Smooth muscle cell (in vitro differentiated cells): ENCODE measurements around the gene LEKR1. TPM values are rescaled to one million over a fixed set of nuclear protein-coding genes. Genes with fewer than 3 reads are reported as not detected.

Source experiments
- DNase-seq: peaks from one replicate; lab custom pipeline; 2025; ENCODE audit not compliant: unreplicated experiment; lab: John Stamatoyannopoulos, UW
- H2AFZ ChIP-seq: fragments of 200-600 bp; sonication (generic); 2 replicates; pipeline ENCODE4 v1.6.0; 2016; ENCODE audit warnings: antibody characterized with exemption, low read depth, mild to moderate bottlenecking
- H3F3A ChIP-seq: fragments of 200-600 bp; sonication (generic); 2 replicates; pipeline ENCODE4 v1.6.0; 2017; ENCODE audit warnings: antibody characterized with exemption, low read depth
- H3K27ac ChIP-seq: fragments of 200-600 bp; sonication (generic); 2 replicates; pipeline ENCODE4 v1.5.1; 2016; ENCODE audit warnings: low read depth, mild to moderate bottlenecking
- H3K27me3 ChIP-seq: fragments of 200-600 bp; sonication (generic); 2 replicates; pipeline ENCODE4 v1.6.1; 2016; ENCODE audit warnings: low read depth, mild to moderate bottlenecking
- H3K36me3 ChIP-seq: fragments of 200-600 bp; sonication (generic); 2 replicates; pipeline ENCODE4 v1.5.1; 2016; ENCODE audit warnings: low read depth
- H3K4me1 ChIP-seq: fragments of 200-600 bp; sonication (generic); 2 replicates; pipeline ENCODE4 v1.5.1; 2016; ENCODE audit warnings: low read depth
- H3K4me2 ChIP-seq: fragments of 200-600 bp; sonication (generic); 2 replicates; pipeline ENCODE4 v1.6.0; 2016; ENCODE audit warnings: mild to moderate bottlenecking
- H3K4me3 ChIP-seq: fragments of 200-600 bp; sonication (generic); 2 replicates; pipeline ENCODE4 v1.5.1; 2016; ENCODE audit warnings: mild to moderate bottlenecking
- H3K79me2 ChIP-seq: fragments of 200-600 bp; sonication (generic); 2 replicates; pipeline ENCODE4 v1.6.0; 2016; ENCODE audit warnings: low read depth, mild to moderate bottlenecking
- H3K9ac ChIP-seq: fragments of 200-600 bp; sonication (generic); 2 replicates; pipeline ENCODE4 v1.6.0; 2016; ENCODE audit warnings: low read depth
- H3K9me3 ChIP-seq: fragments of 200-600 bp; sonication (generic); replicated peaks from 2 replicates; pipeline ENCODE4 v1.5.1; 2016; ENCODE audit warnings: low read depth
- H4K20me1 ChIP-seq: fragments of 200-600 bp; sonication (generic); 2 replicates; pipeline ENCODE4 v1.6.0; 2016; ENCODE audit warnings: low read depth
- WGBS: methylation state at CpG from one replicate; pipeline ENCODE4 v1.1.7; 2016; ENCODE audit warnings: low lambda C conversion rate; 5-methylcytosine and 5-hydroxymethylcytosine counted together
- polyA plus RNA-seq: library from polyadenylated mRNA; unstranded; fragments of >200 nt; fragmentation: Nextera tagmentation; extraction: Ambion mirVana; gene quantifications from 2 replicates; pipeline ENCODE4 v1.2.1, GENCODE V29; 2016
- total RNA-seq: library from RNA; depleted of rRNA; stranded (reverse); fragments of >200 nt; gene quantifications from 2 replicates; pipeline ENCODE4 v1.2.3, GENCODE V29; 2014
- TF ChIP-seq, protein P1 (sequence below): fragments of 200-600 bp; sonication (generic); IDR thresholded peaks from 2 replicates; pipeline ENCODE4 v1.5.1; 2017; ENCODE audit warnings: borderline replicate concordance, mild to moderate bottlenecking, antibody characterized with exemption; ENCODE audit not compliant: insufficient read depth, poor library complexity, severe bottlenecking

The LEKR1 gene
- total and polyA plus RNA-seq, 2 experiments from 2014 or later: 1.3 to 2.3 TPM

DNA sequence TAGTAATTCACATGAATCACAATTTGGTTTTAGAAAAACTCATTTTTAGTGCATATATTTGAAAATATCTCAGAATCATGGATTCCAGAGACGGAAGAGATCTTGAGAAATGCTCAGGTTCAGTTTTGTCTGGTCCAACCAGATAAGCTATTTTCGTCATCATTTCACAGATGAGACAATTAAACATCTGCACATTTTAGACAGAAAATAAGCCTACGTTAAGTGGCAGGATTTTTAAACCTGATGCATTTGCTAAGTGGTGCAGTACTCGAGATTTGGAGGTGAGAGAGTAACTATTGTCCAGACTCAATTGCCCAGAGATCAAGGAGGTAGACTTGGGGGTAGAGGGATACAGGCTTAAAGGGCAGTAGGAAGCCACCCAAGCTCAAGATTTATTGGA is 243.3 kb downstream of the LEKR1 start:
- Histone ChIP-seq H2AFZ (no peak overlapping the region), H3K27me3 (no peaks in the 10 kb centered on the region), H3F3A (no peaks in the 10 kb centered on the region), H4K20me1 (no peaks in the 10 kb centered on the region), H3K79me2 (no peaks in the 10 kb centered on the region), H3K4me1 (no peaks in the 10 kb centered on the region), H3K27ac (no peak overlapping the region), H3K4me3 (no peak overlapping the region), H3K9ac (no peak overlapping the region), H3K9me3 (no peaks in the 10 kb centered on the region), H3K36me3 (no peaks in the 10 kb centered on the region), H3K4me2 (no peak overlapping the region)
- WGBS: 91% methylated on average over 4 of the region's 4 CpGs
- no peak for DNase-seq
- TF ChIP-seq, protein P1, sequence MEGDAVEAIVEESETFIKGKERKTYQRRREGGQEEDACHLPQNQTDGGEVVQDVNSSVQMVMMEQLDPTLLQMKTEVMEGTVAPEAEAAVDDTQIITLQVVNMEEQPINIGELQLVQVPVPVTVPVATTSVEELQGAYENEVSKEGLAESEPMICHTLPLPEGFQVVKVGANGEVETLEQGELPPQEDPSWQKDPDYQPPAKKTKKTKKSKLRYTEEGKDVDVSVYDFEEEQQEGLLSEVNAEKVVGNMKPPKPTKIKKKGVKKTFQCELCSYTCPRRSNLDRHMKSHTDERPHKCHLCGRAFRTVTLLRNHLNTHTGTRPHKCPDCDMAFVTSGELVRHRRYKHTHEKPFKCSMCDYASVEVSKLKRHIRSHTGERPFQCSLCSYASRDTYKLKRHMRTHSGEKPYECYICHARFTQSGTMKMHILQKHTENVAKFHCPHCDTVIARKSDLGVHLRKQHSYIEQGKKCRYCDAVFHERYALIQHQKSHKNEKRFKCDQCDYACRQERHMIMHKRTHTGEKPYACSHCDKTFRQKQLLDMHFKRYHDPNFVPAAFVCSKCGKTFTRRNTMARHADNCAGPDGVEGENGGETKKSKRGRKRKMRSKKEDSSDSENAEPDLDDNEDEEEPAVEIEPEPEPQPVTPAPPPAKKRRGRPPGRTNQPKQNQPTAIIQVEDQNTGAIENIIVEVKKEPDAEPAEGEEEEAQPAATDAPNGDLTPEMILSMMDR: no peak

DNA sequence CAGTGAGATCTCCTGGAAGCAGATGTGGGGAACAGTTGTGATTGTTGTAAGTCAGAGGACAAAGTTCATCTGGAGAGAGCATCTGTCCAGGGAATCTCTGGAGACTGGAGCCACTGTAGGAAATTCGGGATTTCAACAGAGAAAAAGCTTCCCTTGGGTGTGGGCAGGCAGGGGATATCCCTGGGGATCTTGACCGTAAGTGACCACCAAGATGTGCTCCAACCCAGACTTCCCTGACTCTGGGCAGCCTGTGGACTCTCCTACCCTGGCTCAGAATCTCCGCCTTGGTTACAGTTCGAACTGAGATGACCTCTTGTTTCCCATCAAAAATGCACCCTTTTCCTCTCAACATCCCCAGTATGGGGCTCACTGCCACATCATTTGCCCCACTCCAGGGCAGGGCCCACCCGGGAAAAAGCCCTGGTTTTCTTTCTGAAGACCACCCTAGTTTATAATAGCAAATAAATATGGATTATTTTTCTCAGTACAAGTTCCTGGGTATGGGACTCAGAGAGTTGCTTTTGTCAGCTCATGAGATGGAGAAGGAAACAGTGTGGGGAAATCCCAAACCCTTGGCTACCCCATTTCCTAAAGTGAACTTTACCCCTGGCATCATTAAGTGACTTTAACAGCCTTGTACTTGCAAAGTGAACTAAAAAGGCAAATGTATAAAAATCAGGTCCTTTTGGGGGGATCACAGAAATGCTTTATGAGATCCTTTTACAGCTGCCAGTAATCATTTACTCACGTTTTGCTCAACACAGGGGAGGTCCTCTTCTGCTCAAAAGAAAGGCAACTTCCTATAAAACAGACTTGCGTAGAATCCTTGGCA is 243.9 kb downstream of the LEKR1 start:
- H3F3A ChIP-seq: no peaks in the 10 kb centered on the region
- H2AFZ ChIP-seq: no peak overlapping the region
- no peaks in the 10 kb centered on the region for H3K9me3 ChIP-seq
- H3K79me2 ChIP-seq: no peaks in the 10 kb centered on the region
- no peaks in the 10 kb centered on the region for H3K36me3 ChIP-seq
- no peak overlapping the region for H3K4me3 ChIP-seq
- 74% methylated on average over 7 of the region's 7 CpGs for WGBS
- H3K27ac ChIP-seq: no peak overlapping the region
- no peak for DNase-seq
- no peaks in the 10 kb centered on the region for H3K4me1 ChIP-seq
- H3K9ac ChIP-seq: no peak overlapping the region
- H3K27me3 ChIP-seq: no peaks in the 10 kb centered on the region
- no peak overlapping the region for H3K4me2 ChIP-seq
- TF ChIP-seq, protein P1: no peak
- no peaks in the 10 kb centered on the region for H4K20me1 ChIP-seq

DNA sequence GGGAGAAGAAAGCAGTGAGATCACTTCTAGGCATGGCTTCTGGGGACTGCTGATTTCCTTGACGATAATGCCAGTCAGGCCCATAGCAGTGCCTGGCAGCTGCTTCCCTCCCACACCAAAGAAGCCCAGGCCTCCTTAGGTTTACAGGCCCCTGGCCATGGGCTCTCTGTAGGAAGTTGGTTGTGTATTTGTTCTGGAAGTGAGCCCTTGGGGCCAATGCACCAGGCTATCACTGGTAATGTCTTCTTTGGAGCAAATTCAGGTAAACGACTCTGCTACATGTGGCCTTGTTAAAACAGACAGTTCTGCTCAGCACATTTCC is 244.5 kb downstream of the LEKR1 start:
- no peak overlapping the region for H3K27ac ChIP-seq
- H3K4me3 ChIP-seq: no peak overlapping the region
- no peak overlapping the region for H3K9ac ChIP-seq
- 53% methylated on average over 2 of the region's 2 CpGs for WGBS
- no peak for DNase-seq
- no peaks in the 10 kb centered on the region for H4K20me1 ChIP-seq
- no peaks in the 10 kb centered on the region for H3K79me2 ChIP-seq
- H3K4me2 ChIP-seq: no peak overlapping the region
- no peaks in the 10 kb centered on the region for H3F3A ChIP-seq
- no peaks in the 10 kb centered on the region for H3K9me3 ChIP-seq
- H3K4me1 ChIP-seq: no peaks in the 10 kb centered on the region
- H3K36me3 ChIP-seq: no peaks in the 10 kb centered on the region
- TF ChIP-seq, protein P1: no peak
- no peaks in the 10 kb centered on the region for H3K27me3 ChIP-seq
- H2AFZ ChIP-seq: no peak overlapping the region
